ENCODE measurements around the gene INO80.

GRCh38 chr15:40988156-40988555 is 127.9 kb downstream of the INO80 start:
- TF ChIP-seq CTCF (IDR thresholded peaks at IDR 0.05) (no peak), POLR2AphosphoS5 (IDR thresholded peaks at IDR 0.05; ENCODE audit: insufficient read depth in 1 of 2, low read depth in 1 of 2) (no peak)

Measured in vagina (tissue), 2 donors.